Kidney glomerular epithelial cell (primary cell): ENCODE measurements around the gene ALK.
A peak's percentile ranks its signal among the peaks of the same experiment; 100 is the strongest.
"Not testable (repeated sequence)": the region's sequence is repeated elsewhere in the genome, so short reads cannot be mapped to it uniquely, and the experiment has no call there.

Source experiments
- DNase-seq: peaks from one replicate; lab custom pipeline; 2025; lab: John Stamatoyannopoulos, UW

The ALK gene

GRCh38 chr2:29841386-29842004 lies 79.9 kb downstream of the ALK start:
- peak; percentile 52 for DNase-seq

- no peak for DNase-seq
Measured at GRCh38 chr2:29839306-29839705, 82.1 kb downstream of the ALK start.

GRCh38 chr2:29837925-29838324 lies 83.5 kb downstream of the ALK start:
- no peak for DNase-seq

- DNase-seq: peak; percentile 18
Measured at GRCh38 chr2:29834624-29835023, 86.8 kb downstream of the ALK start.

GRCh38 chr2:29834036-29834540 lies 87.3 kb downstream of the ALK start:
- no peak for DNase-seq

GRCh38 chr2:29831560-29831959 lies 89.8 kb downstream of the ALK start:
- DNase-seq: no peak

GRCh38 chr2:29829841-29830240 lies 91.5 kb downstream of the ALK start:
- DNase-seq: no peak

GRCh38 chr2:29824145-29824544 lies 97.2 kb downstream of the ALK start:
- DNase-seq: not testable (repeated sequence)

GRCh38 chr2:29821591-29821990 lies 99.8 kb downstream of the ALK start:
- no peak for DNase-seq

- no peak for DNase-seq
Measured at GRCh38 chr2:29819570-29819969, 101.8 kb downstream of the ALK start.

- DNase-seq: no peak
Measured at GRCh38 chr2:29817801-29818680, 103.3 kb downstream of the ALK start.

GRCh38 chr2:29817299-29817698 lies 104.1 kb downstream of the ALK start:
- no peak for DNase-seq

- no peak for DNase-seq
Measured at GRCh38 chr2:29816651-29817050, 104.7 kb downstream of the ALK start.

- peak; percentile 62 for DNase-seq
Measured at GRCh38 chr2:29811378-29811777, 110.0 kb downstream of the ALK start.

- peak; percentile 34 for DNase-seq
Measured at GRCh38 chr2:29810956-29811355, 110.4 kb downstream of the ALK start.

GRCh38 chr2:29808321-29808720 lies 113.1 kb downstream of the ALK start:
- no peak for DNase-seq

- DNase-seq: no peak
Measured at GRCh38 chr2:29807082-29807481, 114.3 kb downstream of the ALK start.

GRCh38 chr2:29806461-29806860 lies 114.9 kb downstream of the ALK start:
- no peak for DNase-seq

GRCh38 chr2:29804671-29805070 lies 116.7 kb downstream of the ALK start:
- no peak for DNase-seq

GRCh38 chr2:29803537-29803936 lies 117.8 kb downstream of the ALK start:
- DNase-seq: no peak

- DNase-seq: peak; percentile 79
Measured at GRCh38 chr2:29802986-29803385, 118.4 kb downstream of the ALK start.

- DNase-seq: no peak
Measured at GRCh38 chr2:29799628-29800027, 121.8 kb downstream of the ALK start.

- DNase-seq: no peak
Measured at GRCh38 chr2:29797916-29798315, 123.5 kb downstream of the ALK start.
